ENCODE data around the gene APOLD1.
"Not testable (repeated sequence)": the region's sequence is repeated elsewhere in the genome, so short reads cannot be mapped to it uniquely, and the experiment has no call there.

The APOLD1 gene

GRCh38 chr12:12819752-12820311 is 34.4 kb downstream of the APOLD1 start:
- no peak for TF ChIP-seq REST (IDR thresholded peaks at IDR 0.05; ENCODE audit: insufficient replicate concordance, low read depth)
- no peak for TF ChIP-seq GABPA (IDR thresholded peaks at IDR 0.05; ENCODE audit: low read depth)
- TF ChIP-seq SPI1 (IDR thresholded peaks at IDR 0.05; ENCODE audit: borderline replicate concordance, low read depth), result no peak
- TF ChIP-seq POLR2AphosphoS5 (IDR thresholded peaks at IDR 0.05; ENCODE audit: low read depth), result no peak
- no peak for TF ChIP-seq CTCF (IDR thresholded peaks at IDR 0.05; ENCODE audit: insufficient read depth, low read length)
- Histone ChIP-seq H3K27ac (replicated peaks) (no peak overlapping the region), H3K4me3 (replicated peaks; ENCODE audit: insufficient read depth, low read length) (no peak overlapping the region), H3K27me3 (ENCODE audit: insufficient read depth, poor library complexity, severe bottlenecking) (no peaks in the 10 kb centered on the region)
- no peak for DNase-seq (ENCODE audit: low read depth in 1 of 2, low spot score in 1 of 2)

GRCh38 chr12:12820376-12820775 is 34.9 kb downstream of the APOLD1 start:
- not testable (repeated sequence) for H3K27me3 ChIP-seq (ENCODE audit: insufficient read depth, poor library complexity, severe bottlenecking); H3K4me3 ChIP-seq (replicated peaks; ENCODE audit: insufficient read depth, low read length); DNase-seq (ENCODE audit: low read depth in 1 of 2, low spot score in 1 of 2); H3K27ac ChIP-seq (replicated peaks)

GRCh38 chr12:12821975-12822374 is 36.5 kb downstream of the APOLD1 start:
- Histone ChIP-seq H3K27me3 (ENCODE audit: insufficient read depth, poor library complexity, severe bottlenecking) (no peaks in the 10 kb centered on the region), H3K4me3 (replicated peaks; ENCODE audit: insufficient read depth, low read length) (no peak overlapping the region), H3K27ac (replicated peaks) (no peak overlapping the region)
- no peak for TF ChIP-seq REST (IDR thresholded peaks at IDR 0.05; ENCODE audit: insufficient replicate concordance, low read depth)
- TF ChIP-seq SPI1 (IDR thresholded peaks at IDR 0.05; ENCODE audit: borderline replicate concordance, low read depth), result no peak
- no peak for TF ChIP-seq POLR2AphosphoS5 (IDR thresholded peaks at IDR 0.05; ENCODE audit: low read depth)
- TF ChIP-seq CTCF (IDR thresholded peaks at IDR 0.05; ENCODE audit: insufficient read depth, low read length), result no peak
- TF ChIP-seq GABPA (IDR thresholded peaks at IDR 0.05; ENCODE audit: low read depth), result no peak
- DNase-seq (ENCODE audit: low read depth in 1 of 2, low spot score in 1 of 2), result no peak

- H3K27me3 ChIP-seq (ENCODE audit: insufficient read depth, poor library complexity, severe bottlenecking), result no peaks in the 10 kb centered on the region
- TF ChIP-seq REST (IDR thresholded peaks at IDR 0.05; ENCODE audit: insufficient replicate concordance, low read depth), result no peak
- no peak for TF ChIP-seq CTCF (IDR thresholded peaks at IDR 0.05; ENCODE audit: insufficient read depth, low read length)
- no peak for TF ChIP-seq POLR2AphosphoS5 (IDR thresholded peaks at IDR 0.05; ENCODE audit: low read depth)
- no peak for TF ChIP-seq SPI1 (IDR thresholded peaks at IDR 0.05; ENCODE audit: borderline replicate concordance, low read depth)
- TF ChIP-seq GABPA (IDR thresholded peaks at IDR 0.05; ENCODE audit: low read depth), result no peak
- no peak for DNase-seq (ENCODE audit: low read depth in 1 of 2, low spot score in 1 of 2)
- H3K27ac ChIP-seq (replicated peaks), result no peak overlapping the region
- no peak overlapping the region for H3K4me3 ChIP-seq (replicated peaks; ENCODE audit: insufficient read depth, low read length)
Measured at GRCh38 chr12:12822886-12823285, 37.4 kb downstream of the APOLD1 start.

Data from HL-60 (cell line).